UCSD-AML1 (cell line): ENCODE measurements around the gene DEFB113.

Experiments
- DNase-seq: peaks from one replicate; lab custom pipeline; 2025; ENCODE audit not compliant: unreplicated experiment; lab: John Stamatoyannopoulos, UW

DEFB113 gene

DNA sequence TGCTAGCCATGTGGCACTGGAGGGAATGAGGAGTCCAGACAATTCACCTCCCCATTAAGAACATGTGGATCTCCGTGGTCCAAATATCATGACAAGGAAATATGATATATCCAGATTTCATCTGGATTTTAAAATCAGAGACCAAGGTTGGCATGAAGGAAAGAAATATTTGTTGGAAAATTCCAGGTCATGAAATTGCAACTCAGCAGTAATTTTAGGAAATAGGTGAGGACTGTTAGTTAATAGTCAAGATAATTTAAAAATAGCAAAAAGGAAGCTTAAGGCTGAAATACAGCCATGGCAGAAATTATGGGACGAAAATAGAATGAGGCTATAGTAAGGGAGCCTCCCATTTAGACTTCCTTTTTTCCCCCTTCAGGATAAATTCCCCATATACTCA lies 32.4 kb downstream of the DEFB113 start:
- DNase-seq = no peak

- no peak for DNase-seq
Measured at GRCh38 chr6:49935387-49935786, 34.0 kb downstream of the DEFB113 start.

DNA sequence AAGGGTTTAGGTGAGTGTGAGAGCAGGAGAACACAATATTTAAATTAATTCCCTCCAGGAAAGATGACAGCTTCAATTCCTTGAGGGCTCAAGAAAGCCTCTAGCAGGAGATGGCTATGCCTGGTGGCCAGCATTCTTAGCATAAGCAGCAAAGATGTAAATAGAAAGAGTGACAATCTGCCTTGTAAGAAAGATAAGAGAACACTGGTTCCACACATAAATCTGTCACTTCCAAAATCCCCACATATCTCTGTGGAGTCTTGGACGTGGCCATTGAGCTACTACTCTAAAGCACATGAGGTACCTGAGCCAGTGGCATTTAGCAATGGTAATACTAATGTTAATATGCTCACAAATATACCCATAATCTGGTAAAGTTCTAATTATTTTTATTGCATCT lies 34.7 kb downstream of the DEFB113 start:
- no peak for DNase-seq

- DNase-seq = no peak
Measured at GRCh38 chr6:49933526-49933925, 35.9 kb downstream of the DEFB113 start.

- no peak for DNase-seq
Measured at GRCh38 chr6:49929340-49929739, 40.1 kb downstream of the DEFB113 start.

- DNase-seq = no peak
Measured at GRCh38 chr6:49923826-49924225, 45.6 kb downstream of the DEFB113 start.

- no peak for DNase-seq
Measured at GRCh38 chr6:49919935-49920644, 49.3 kb downstream of the DEFB113 start.

DNA sequence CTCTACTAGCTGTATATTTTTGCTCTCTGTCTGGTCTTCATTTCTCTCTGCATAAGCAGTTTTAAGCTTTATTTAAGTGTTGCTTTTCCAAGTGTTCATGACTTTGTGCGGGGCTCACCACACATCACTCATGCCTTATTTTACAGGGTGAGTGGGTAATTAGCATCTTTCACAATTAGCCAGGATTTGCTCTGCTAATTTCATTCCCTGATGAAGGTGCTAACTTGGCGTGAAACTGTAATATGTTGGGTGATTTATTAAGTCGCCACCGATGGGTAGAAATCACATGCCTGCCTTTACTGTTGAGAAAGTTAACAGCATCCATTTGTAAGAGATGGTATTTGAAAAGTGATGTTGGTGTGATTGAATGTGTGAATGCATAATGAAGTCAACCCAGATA lies 50.2 kb downstream of the DEFB113 start:
- DNase-seq = no peak

DNA sequence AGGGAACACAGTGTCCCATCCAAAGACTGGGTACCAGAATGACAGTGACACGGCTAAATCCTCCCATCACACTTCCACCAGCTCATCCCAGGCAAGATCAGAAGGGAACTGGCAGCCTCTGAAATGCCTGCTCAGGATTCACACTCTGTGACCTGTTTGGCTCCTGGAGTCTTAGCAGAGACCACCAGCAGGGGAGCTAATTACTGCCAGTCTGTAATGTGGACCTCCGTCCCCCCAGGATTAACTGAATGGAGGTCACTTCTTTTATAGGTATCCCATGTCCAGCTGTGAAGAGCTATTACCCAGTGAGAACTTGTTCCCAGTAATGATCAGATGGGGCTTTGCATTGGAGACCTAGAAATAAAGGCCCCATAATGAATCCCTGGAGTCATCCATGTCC lies 50.6 kb downstream of the DEFB113 start:
- no peak for DNase-seq
